Measurements from ENCODE around the gene SNTB2. TPM values are rescaled to one million over a fixed set of nuclear protein-coding genes. Genes with fewer than 3 reads are reported as not detected.

The SNTB2 gene
- total RNA-seq, 1 experiment from 2014 or later, result 30.3 TPM

- Histone ChIP-seq H3K79me2 (ENCODE audit: low read depth) (peaks cover 44% of the 10 kb centered on the region), H3K4me1 (replicated peaks; ENCODE audit: insufficient read depth) (peaks cover 38% of the 10 kb centered on the region), H3K27ac (peak overlapping the region; percentile 38; the same call in 1 of the 2 replicates), H3K27me3 (ENCODE audit: insufficient read depth, low read depth) (no peaks in the 10 kb centered on the region), H3K4me3 (no peak overlapping the region), H2AFZ (no peak overlapping the region), H3K9me3 (ENCODE audit: insufficient read depth, low read depth) (no peaks in the 10 kb centered on the region), H4K20me1 (ENCODE audit: insufficient read depth) (no peaks in the 10 kb centered on the region), H3K36me3 (ENCODE audit: low read depth) (no peaks in the 10 kb centered on the region), H3F3A (ENCODE audit: insufficient read depth, low read depth) (peaks cover 50% of the 10 kb centered on the region), H3K4me2 (peak overlapping the region; percentile 42; the same call in 1 of the 2 replicates), H3K9me2 (ENCODE audit: insufficient read depth) (no peaks in the 10 kb centered on the region)
- TF ChIP-seq EZH2 (IDR thresholded peaks at IDR 0.05; ENCODE audit: low read depth) (no peak), CTCF (conservative IDR thresholded peaks at IDR 0.05) (no peak)
- intact Hi-C loops (cut with micrococcal nuclease; ENCODE audit: unreplicated experiment), result no loop called here
- DNase-seq, result peak in 1 of 2 experiments; percentile 62
- ChIA-PET POLR2A (ENCODE audit: unreplicated experiment) (interaction anchor here (0.5 to 0.7 kb wide), 2 partner anchors 21 to 503 kb away, joined by 11 to 13 read pairs; no protein-coding TSS in a partner anchor), CTCF (no interaction called here)
- no TSS peak for BruUV-seq (replicated peaks)
Observed at GRCh38 chr16:69201787-69202186, 14.8 kb downstream of the SNTB2 start.

- POLR2A ChIA-PET (ENCODE audit: unreplicated experiment), result no interaction called here
- Histone ChIP-seq H3K36me3 (ENCODE audit: low read depth) (no peaks in the 10 kb centered on the region), H3K9me2 (ENCODE audit: insufficient read depth) (no peaks in the 10 kb centered on the region), H3K4me1 (replicated peaks; ENCODE audit: insufficient read depth) (peaks cover 38% of the 10 kb centered on the region), H3K27ac (no peak overlapping the region), H2AFZ (no peak overlapping the region), H3K4me3 (no peak overlapping the region), H3K9me3 (ENCODE audit: insufficient read depth, low read depth) (no peaks in the 10 kb centered on the region), H3K27me3 (ENCODE audit: insufficient read depth, low read depth) (no peaks in the 10 kb centered on the region), H4K20me1 (ENCODE audit: insufficient read depth) (no peaks in the 10 kb centered on the region), H3K4me2 (no peak overlapping the region), H3K79me2 (ENCODE audit: low read depth) (peaks cover 32% of the 10 kb centered on the region), H3F3A (ENCODE audit: insufficient read depth, low read depth) (peaks cover 35% of the 10 kb centered on the region)
- TF ChIP-seq EZH2 (IDR thresholded peaks at IDR 0.05; ENCODE audit: low read depth) (no peak), CTCF (conservative IDR thresholded peaks at IDR 0.05) (no peak)
- no peak for DNase-seq
- BruUV-seq (replicated peaks), result no TSS peak
- intact Hi-C loops (cut with micrococcal nuclease; ENCODE audit: unreplicated experiment), result no loop called here
- CTCF ChIA-PET, result interaction anchor here (0.9 kb wide), 1 partner anchor 25 kb away, joined by 3 read pairs; no protein-coding TSS in a partner anchor
Observed at GRCh38 chr16:69204172-69204571, 17.2 kb downstream of the SNTB2 start.

GRCh38 chr16:69209735-69210134 lies 22.8 kb downstream of the SNTB2 start:
- H3K4me2 ChIP-seq, result no peak overlapping the region
- H3K4me3 ChIP-seq, result no peak overlapping the region
- BruUV-seq (replicated peaks), result no TSS peak
- intact Hi-C loops (cut with micrococcal nuclease; ENCODE audit: unreplicated experiment), result no loop called here
- peaks cover 2% of the 10 kb centered on the region for H3K4me1 ChIP-seq (replicated peaks; ENCODE audit: insufficient read depth)
- no peaks in the 10 kb centered on the region for H3K9me3 ChIP-seq (ENCODE audit: insufficient read depth, low read depth)
- no peaks in the 10 kb centered on the region for H3K36me3 ChIP-seq (ENCODE audit: low read depth)
- no peaks in the 10 kb centered on the region for H4K20me1 ChIP-seq (ENCODE audit: insufficient read depth)
- no peak for TF ChIP-seq EZH2 (IDR thresholded peaks at IDR 0.05; ENCODE audit: low read depth)
- TF ChIP-seq CTCF (conservative IDR thresholded peaks at IDR 0.05), result no peak
- CTCF ChIA-PET, result no interaction called here
- no peak overlapping the region for H2AFZ ChIP-seq
- POLR2A ChIA-PET (ENCODE audit: unreplicated experiment), result interaction anchor here (0.6 kb wide), 1 partner anchor 62 kb away, joined by 3 read pairs; no protein-coding TSS in a partner anchor
- H3F3A ChIP-seq (ENCODE audit: insufficient read depth, low read depth), result peaks cover 3% of the 10 kb centered on the region
- H3K79me2 ChIP-seq (ENCODE audit: low read depth), result 0 out of 2 replicates have a peak, but pooled peaks cover 3% of the 10 kb centered on the region
- no peak overlapping the region for H3K27ac ChIP-seq
- H3K9me2 ChIP-seq (ENCODE audit: insufficient read depth), result no peaks in the 10 kb centered on the region
- H3K27me3 ChIP-seq (ENCODE audit: insufficient read depth, low read depth), result no peaks in the 10 kb centered on the region
- DNase-seq, result no peak

Data from PC-9 (cell line).